ENCODE measurements around the gene NME1. TPM values are rescaled to one million over a fixed set of nuclear protein-coding genes. Genes with fewer than 3 reads are reported as not detected.
A peak's percentile ranks its signal among the peaks of the same experiment; 100 is the strongest.
"Not testable (repeated sequence)": the region's sequence is repeated elsewhere in the genome, so short reads cannot be mapped to it uniquely, and the experiment has no call there.

Gene NME1
- total RNA-seq (10 to 100 TPM; 10.0 to 12.2 TPM), polyA plus RNA-seq (10 to 100 TPM; 62.5 to 67.2 TPM)

- Histone ChIP-seq H3K4me3 (ENCODE audit: low read length in 2 of 2) (peak within 1 kb of the TSS; percentile 77 to 85), H3K9me3 (ENCODE audit: control insufficient read depth in 1 of 2, low read length in 2 of 2) (no peaks in the 10 kb centered on the region), H3K36me3 (ENCODE audit: insufficient read depth, low read length) (peaks cover 4% of the 10 kb centered on the region), H3K4me1 (ENCODE audit: insufficient read depth, low read length) (peaks cover 21% of the 10 kb centered on the region), H3K27ac (ENCODE audit: low read depth, low read length) (peak within 1 kb of the TSS; percentile 61), H3K27me3 (ENCODE audit: insufficient read depth, low read length) (no peaks in the 10 kb centered on the region)
- Mint-ChIP-seq H3K36me3 (peaks cover 4 to 8% of the 10 kb centered on the region in 2 donors), H3K4me3 (no peak within 1 kb of the TSS), H3K27me3 (peaks cover 0 to 1% of the 10 kb centered on the region in 2 donors), H3K9me3 (no peaks in the 10 kb centered on the region), H3K4me1 (peaks cover 0 to 7% (median 2%) of the 10 kb centered on the region in 4 donors), H3K27ac (no peak within 1 kb of the TSS)
- intact Hi-C loops (cut with micrococcal nuclease): loop anchor here (1.0 to 5.0 kb wide), 8 partner anchors 13 to 445 kb away; partner anchors contain the start of genes MBTD1, NME2, TOB1 and UTP18
- CTCF ChIA-PET (ENCODE audit: partially characterized antibody): interaction anchor here (0.6 to 9.2 kb wide), 35 partner anchors 9 to 756 kb away, joined by 3 to 161 read pairs (median 4); partner anchors contain the start of genes SPAG9 and UTP18
- DNase-seq: peak; percentile 98 to 99 (median 98)
- POLR2A ChIA-PET (ENCODE audit: partially characterized antibody): interaction anchor here (0.6 to 4.7 kb wide), 29 partner anchors 9 to 374 kb away, joined by 3 to 56 read pairs (median 4); partner anchors contain the start of genes MBTD1, NME2, SPAG9 and TOB1
These were observed at the start of gene NME1 for GRCh38 chr17:51153210-51154072. TSS of gene NME1 (plus strand) at chr17:51153559. CDS start at chr17:51155655, 2,096 bp downstream.

DNA sequence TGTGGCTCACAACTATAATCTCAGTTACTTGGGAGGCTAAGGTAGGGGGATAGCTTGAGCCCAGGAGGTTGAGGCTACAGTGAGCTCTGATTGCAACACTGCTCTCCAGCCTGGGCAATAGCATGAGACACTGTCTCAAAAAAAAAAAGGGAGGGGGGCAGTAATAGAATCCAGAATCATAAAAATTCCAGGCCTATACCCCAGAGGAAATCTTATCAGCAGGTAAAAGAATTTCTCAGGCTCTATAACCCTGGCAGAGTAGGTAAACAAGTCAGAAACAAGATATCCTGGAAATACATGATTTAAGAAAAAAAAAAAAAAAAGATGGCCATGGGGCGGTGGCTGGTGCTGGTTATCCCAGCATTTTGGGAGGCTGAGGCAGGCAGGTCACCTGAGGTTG is 45.6 kb upstream of the NME1 start:
- ChIA-PET POLR2A (ENCODE audit: partially characterized antibody) (no interaction called here), CTCF (ENCODE audit: partially characterized antibody) (no interaction called here)
- Histone ChIP-seq H3K36me3 (ENCODE audit: insufficient read depth, low read length) (no peaks in the 10 kb centered on the region), H3K4me3 (ENCODE audit: low read length in 2 of 2) (no peak overlapping the region), H3K9me3 (ENCODE audit: control insufficient read depth in 1 of 2, low read length in 2 of 2) (no peaks in the 10 kb centered on the region), H3K27me3 (ENCODE audit: insufficient read depth, low read length) (no peaks in the 10 kb centered on the region), H3K4me1 (ENCODE audit: insufficient read depth, low read length) (peaks cover 8% of the 10 kb centered on the region), H3K27ac (ENCODE audit: low read depth, low read length) (no peak overlapping the region)
- DNase-seq: no peak
- intact Hi-C loops (cut with micrococcal nuclease): no loop called here
- peaks cover 0 to 1% (median 0%) of the 10 kb centered on the region in 8 donors for H3K9me3 Mint-ChIP-seq
- peaks cover 18 to 27% (median 21%) of the 10 kb centered on the region in 4 donors for H3K4me1 Mint-ChIP-seq
- H3K4me3 Mint-ChIP-seq: no peak overlapping the region
- no peak overlapping the region for H3K27ac Mint-ChIP-seq
- no peaks in the 10 kb centered on the region for H3K27me3 Mint-ChIP-seq
- peaks cover 14 to 16% of the 10 kb centered on the region in 2 donors for H3K36me3 Mint-ChIP-seq

- H3K4me3 Mint-ChIP-seq; H3K27ac Mint-ChIP-seq; H3K9me3 Mint-ChIP-seq; POLR2A ChIA-PET (ENCODE audit: partially characterized antibody); H3K27me3 Mint-ChIP-seq; H3K9me3 ChIP-seq (ENCODE audit: control insufficient read depth in 1 of 2, low read length in 2 of 2); H3K27me3 ChIP-seq (ENCODE audit: insufficient read depth, low read length); CTCF ChIA-PET (ENCODE audit: partially characterized antibody); H3K27ac ChIP-seq (ENCODE audit: low read depth, low read length); H3K36me3 Mint-ChIP-seq; DNase-seq; H3K36me3 ChIP-seq (ENCODE audit: insufficient read depth, low read length); H3K4me3 ChIP-seq (ENCODE audit: low read length in 2 of 2): not testable (repeated sequence)
- H3K4me1 ChIP-seq (ENCODE audit: insufficient read depth, low read length): peaks cover 18% of the 10 kb centered on the region
- intact Hi-C loops (cut with micrococcal nuclease): loop anchor here (10.0 kb wide), 1 partner anchor 48 kb away; no protein-coding TSS in a partner anchor
- peaks cover 13 to 32% (median 20%) of the 10 kb centered on the region in 4 donors for H3K4me1 Mint-ChIP-seq
These were observed 40.8 kb upstream of the NME1 start for GRCh38 chr17:51112303-51113222.

GRCh38 chr17:51115179-51115578 is 38.2 kb upstream of the NME1 start:
- Mint-ChIP-seq H3K36me3 (peaks cover 0 to 13% of the 10 kb centered on the region in 2 donors), H3K4me3 (peak overlapping the region in 1 of 8 donors; percentile 22), H3K27me3 (no peaks in the 10 kb centered on the region), H3K9me3 (no peaks in the 10 kb centered on the region), H3K27ac (peak overlapping the region in 1 of 7 donors; percentile 35), H3K4me1 (peaks cover 23 to 58% (median 33%) of the 10 kb centered on the region in 4 donors)
- Histone ChIP-seq H3K36me3 (ENCODE audit: insufficient read depth, low read length) (no peaks in the 10 kb centered on the region), H3K9me3 (ENCODE audit: control insufficient read depth in 1 of 2, low read length in 2 of 2) (no peaks in the 10 kb centered on the region), H3K4me1 (ENCODE audit: insufficient read depth, low read length) (peaks cover 40% of the 10 kb centered on the region), H3K27ac (ENCODE audit: low read depth, low read length) (no peak overlapping the region), H3K4me3 (ENCODE audit: low read length in 2 of 2) (no peak overlapping the region), H3K27me3 (ENCODE audit: insufficient read depth, low read length) (no peaks in the 10 kb centered on the region)
- intact Hi-C loops (cut with micrococcal nuclease): loop anchor here (10.0 kb wide), 1 partner anchor 50 kb away; no protein-coding TSS in a partner anchor
- ChIA-PET CTCF (ENCODE audit: partially characterized antibody) (interaction anchor here (0.6 to 0.9 kb wide), 3 partner anchors 15 to 263 kb away, joined by 3 read pairs; partner anchors contain the start of gene NME1), POLR2A (ENCODE audit: partially characterized antibody) (interaction anchor here (0.7 to 1.4 kb wide), 2 partner anchors 37 to 38 kb away, joined by 3 to 4 read pairs; partner anchors contain the start of gene NME1)
- DNase-seq: no peak

- CTCF ChIA-PET (ENCODE audit: partially characterized antibody): interaction anchor here (0.8 to 3.0 kb wide), 2 partner anchors 35 to 117 kb away, joined by 5 to 20 read pairs; partner anchors contain the start of gene NME1
- POLR2A ChIA-PET (ENCODE audit: partially characterized antibody): interaction anchor here (0.6 to 3.5 kb wide), 2 partner anchors 35 to 36 kb away, joined by 3 to 47 read pairs; partner anchors contain the start of gene NME1
- DNase-seq: peak in 2 of 5 donors; percentile 2 to 11
- intact Hi-C loops (cut with micrococcal nuclease): loop anchor here (10.0 kb wide), 1 partner anchor 54 kb away; no protein-coding TSS in a partner anchor
- peak overlapping the region; percentile 37 to 97 (median 82) for H3K27ac Mint-ChIP-seq
- Histone ChIP-seq H3K27me3 (ENCODE audit: insufficient read depth, low read length) (no peaks in the 10 kb centered on the region), H3K4me1 (ENCODE audit: insufficient read depth, low read length) (peaks cover 54% of the 10 kb centered on the region), H3K4me3 (ENCODE audit: low read length in 2 of 2) (no peak overlapping the region), H3K36me3 (ENCODE audit: insufficient read depth, low read length) (no peaks in the 10 kb centered on the region), H3K27ac (ENCODE audit: low read depth, low read length) (no peak overlapping the region), H3K9me3 (ENCODE audit: control insufficient read depth in 1 of 2, low read length in 2 of 2) (no peaks in the 10 kb centered on the region)
- H3K27me3 Mint-ChIP-seq: no peaks in the 10 kb centered on the region
- no peaks in the 10 kb centered on the region for H3K9me3 Mint-ChIP-seq
- H3K36me3 Mint-ChIP-seq: peaks cover 0 to 15% of the 10 kb centered on the region in 2 donors
- H3K4me3 Mint-ChIP-seq: peak overlapping the region; percentile 86 to 98 (median 94)
- H3K4me1 Mint-ChIP-seq: peaks cover 31 to 75% (median 48%) of the 10 kb centered on the region in 4 donors
These were observed 34.8 kb upstream of the NME1 start for GRCh38 chr17:51118330-51119195.
